Activated T-cell treated with anti-CD3 and anti-CD28 coated beads for 4 hours (primary cell): Measurements from ENCODE around the gene JPH3.
"Not testable (repeated sequence)": the region's sequence is repeated elsewhere in the genome, so short reads cannot be mapped to it uniquely, and the experiment has no call there.

Experiments used
- DNase-seq: peaks from one replicate; pipeline ENCODE4 v3.0.0-alpha.2; 2020

JPH3 gene

GRCh38 chr16:87575027-87575804 lies 27.1 kb upstream of the JPH3 start:
- DNase-seq, result no peak

GRCh38 chr16:87576171-87576570 lies 26.1 kb upstream of the JPH3 start:
- DNase-seq, result no peak

GRCh38 chr16:87578142-87578930 lies 24.0 kb upstream of the JPH3 start:
- DNase-seq, result not testable (repeated sequence)

- no peak for DNase-seq
These were observed 22.6 kb upstream of the JPH3 start for GRCh38 chr16:87579691-87580090.

- DNase-seq, result no peak
These were observed 21.4 kb upstream of the JPH3 start for GRCh38 chr16:87580855-87581261.

- no peak for DNase-seq
These were observed 20.5 kb upstream of the JPH3 start for GRCh38 chr16:87581857-87582215.

GRCh38 chr16:87582216-87582965 lies 19.9 kb upstream of the JPH3 start:
- DNase-seq, result no peak

- DNase-seq, result no peak
These were observed 19.4 kb upstream of the JPH3 start for GRCh38 chr16:87582966-87583325.

- no peak for DNase-seq
These were observed 18.7 kb upstream of the JPH3 start for GRCh38 chr16:87583453-87584131.

GRCh38 chr16:87584271-87584670 lies 18.0 kb upstream of the JPH3 start:
- no peak for DNase-seq

GRCh38 chr16:87584975-87585374 lies 17.3 kb upstream of the JPH3 start:
- DNase-seq, result no peak

GRCh38 chr16:87585442-87586200 lies 16.7 kb upstream of the JPH3 start:
- no peak for DNase-seq

- no peak for DNase-seq
These were observed 16.0 kb upstream of the JPH3 start for GRCh38 chr16:87586201-87586782.

- DNase-seq, result no peak
These were observed 14.7 kb upstream of the JPH3 start for GRCh38 chr16:87587636-87588035.

- no peak for DNase-seq
These were observed 10.1 kb upstream of the JPH3 start for GRCh38 chr16:87592018-87592712.

- DNase-seq, result no peak
These were observed 8.5 kb upstream of the JPH3 start for GRCh38 chr16:87593710-87594258.

GRCh38 chr16:87595712-87596111 lies 6.6 kb upstream of the JPH3 start:
- DNase-seq, result no peak

- DNase-seq, result no peak
These were observed 4.9 kb upstream of the JPH3 start for GRCh38 chr16:87597324-87597830.

GRCh38 chr16:87598431-87598830 lies 3.9 kb upstream of the JPH3 start:
- no peak for DNase-seq

- DNase-seq, result no peak
These were observed 2.1 kb upstream of the JPH3 start for GRCh38 chr16:87600246-87600645.
